H1 (cell line): ENCODE measurements around the gene PRKCZ. TPM values are rescaled to one million over a fixed set of nuclear protein-coding genes. Genes with fewer than 3 reads are reported as not detected.

Experiments used
- CTCF ChIA-PET: fragments of 300-600 bp; sonication (Branson Sonifier 250); formaldehyde crosslinking; loops from one replicate; lab custom pipeline; 2021; ENCODE audit not compliant: partially characterized antibody; lab: Charles Lee
- POLR2A ChIA-PET: fragments of 300-600 bp; sonication (Branson Sonifier 250); formaldehyde crosslinking; loops from one replicate; lab custom pipeline; 2021; ENCODE audit warnings: inconsistent platforms; ENCODE audit not compliant: partially characterized antibody; lab: Charles Lee
- DNase-seq, 2 experiments: peaks; one replicate each; pipeline versions ENCODE4 v3.0.0 to v3.0.0-alpha.2; 2010 to 2022; ENCODE audit warnings: low spot score in 2 of 2, low read depth in 1 of 2, mixed read lengths in 1 of 2
- FAIRE-seq: peaks from 2 replicates; lab custom pipeline; 2011; peaks lifted over from hg19 to GRCh38; lab: Jason Lieb, UNC
- H2AFZ ChIP-seq: 2 replicates; pipeline ENCODE4 v1.8.1; 2012; ENCODE audit warnings: low read length, inconsistent platforms
- H2AK5ac ChIP-seq: 2 replicates; pipeline ENCODE4 v1.6.1; 2013; ENCODE audit warnings: low read depth, low read length
- H2BK120ac ChIP-seq: replicated peaks from 2 replicates; pipeline ENCODE3; 2013; ENCODE audit warnings: low read depth, low read length, inconsistent platforms
- H2BK12ac ChIP-seq: 2 replicates; pipeline ENCODE4 v1.6.1; 2013; ENCODE audit warnings: low read depth, low read length
- H2BK15ac ChIP-seq: 2 replicates; pipeline ENCODE4 v1.6.1; 2013; ENCODE audit warnings: low read length
- H2BK20ac ChIP-seq: 2 replicates; pipeline ENCODE4 v1.6.1; 2013; ENCODE audit warnings: low read length
- H2BK5ac ChIP-seq: 2 replicates; pipeline ENCODE4 v1.6.1; 2013; ENCODE audit warnings: low read depth, low read length
- H3K14ac ChIP-seq: 2 replicates; pipeline ENCODE4 v1.6.1; 2013; ENCODE audit warnings: inconsistent platforms; ENCODE audit not compliant: insufficient read length
- H3K18ac ChIP-seq: 2 replicates; pipeline ENCODE4 v1.6.1; 2013; ENCODE audit warnings: low read length; ENCODE audit errors: extremely low read depth
- H3K23ac ChIP-seq: 2 replicates; pipeline ENCODE4 v1.6.1; 2013; ENCODE audit warnings: inconsistent platforms; ENCODE audit not compliant: insufficient read length
- H3K23me2 ChIP-seq: 2 replicates; pipeline ENCODE4 v1.6.1; 2013; ENCODE audit warnings: low read depth, low read length
- H3K27ac ChIP-seq: 2 replicates; pipeline ENCODE4 v1.6.1; 2011; ENCODE audit warnings: low read depth, low read length, inconsistent platforms
- H3K27me3 ChIP-seq, 4 experiments: replicated peaks in 1 of 4; 1 replicate in 1 of 4; 2 replicates in 3 of 4; pipeline versions ENCODE4 v1.6.1 to v1.8.1; 2011 to 2013; ENCODE audit warnings: low read length in 3 of 4, mild to moderate bottlenecking in 3 of 4, inconsistent platforms in 2 of 4, mixed read lengths in 2 of 4, moderate library complexity in 1 of 4; ENCODE audit not compliant: control insufficient read depth in 3 of 4, insufficient read depth in 3 of 4; ENCODE audit errors: extremely low read depth in 1 of 4
- H3K36me3 ChIP-seq, 4 experiments: 2 replicates each; pipeline versions ENCODE4 v1.6.1 to v1.8.1; 2011 to 2013; ENCODE audit warnings: mild to moderate bottlenecking in 4 of 4, low read length in 3 of 4, moderate library complexity in 2 of 4, control low read depth in 1 of 4, inconsistent platforms in 1 of 4; ENCODE audit not compliant: insufficient read depth in 4 of 4, control insufficient read depth in 2 of 4
- H3K4ac ChIP-seq: replicated peaks from 2 replicates; pipeline ENCODE3; 2013; ENCODE audit warnings: low read length, low read depth, mixed read lengths, inconsistent platforms; ENCODE audit not compliant: insufficient read length
- H3K4me1 ChIP-seq, 4 experiments: replicated peaks in 1 of 4; 1 replicate in 1 of 4; 2 replicates in 3 of 4; pipeline versions ENCODE4 v1.6.1 to v1.8.1; 2011 to 2013; ENCODE audit warnings: low read length in 3 of 4, inconsistent platforms in 2 of 4, mixed read lengths in 1 of 4; ENCODE audit not compliant: insufficient read depth in 4 of 4, control insufficient read depth in 3 of 4
- H3K4me2 ChIP-seq, 2 experiments: 2 replicates each; pipeline versions ENCODE4 v1.6.1 to v1.8.1; 2011 to 2013; ENCODE audit warnings: low read depth in 2 of 2, low read length in 2 of 2, control low read depth in 1 of 2, inconsistent platforms in 1 of 2, mild to moderate bottlenecking in 1 of 2; ENCODE audit not compliant: insufficient read depth in 1 of 2
- H3K4me3 ChIP-seq, 4 experiments: fragments of 200-600, 300-600 bp in 1 of 4; sonication (generic), shearing (Covaris generic), sonication (Bioruptor Twin) in 1 of 4; 2 replicates each; pipeline versions ENCODE4 v1.5.1 to v1.8.1; 2011 to 2016; ENCODE audit warnings: low read length in 4 of 4, low read depth in 3 of 4, control low read depth in 2 of 4, inconsistent platforms in 2 of 4, mild to moderate bottlenecking in 2 of 4, mixed read lengths in 1 of 4, moderate library complexity in 1 of 4; ENCODE audit not compliant: insufficient read depth in 2 of 4; ENCODE audit errors: extremely low read depth in 1 of 4
- H3K56ac ChIP-seq: replicated peaks from 2 replicates; pipeline ENCODE3; 2013; ENCODE audit warnings: low read depth, mild to moderate bottlenecking, mixed read lengths, low read length, inconsistent platforms; ENCODE audit not compliant: insufficient read length
- H3K79me1 ChIP-seq: 2 replicates; pipeline ENCODE4 v1.6.1; 2013; ENCODE audit warnings: low read depth, low read length, control low read depth
- H3K79me2 ChIP-seq, 2 experiments: 2 replicates each; pipeline versions ENCODE4 v1.6.1 to v1.8.1; 2012 to 2013; ENCODE audit warnings: low read length in 2 of 2, mild to moderate bottlenecking in 2 of 2, inconsistent platforms in 1 of 2; ENCODE audit not compliant: insufficient read depth in 2 of 2, control insufficient read depth in 1 of 2
- H3K9ac ChIP-seq, 4 experiments: replicated peaks in 1 of 4; 1 replicate in 1 of 4; 2 replicates in 3 of 4; pipeline versions ENCODE4 v1.6.1 to v1.8.1; 2011 to 2013; ENCODE audit warnings: low read depth in 3 of 4, low read length in 3 of 4, control low read depth in 2 of 4, mild to moderate bottlenecking in 2 of 4, moderate library complexity in 2 of 4, inconsistent platforms in 1 of 4; ENCODE audit errors: extremely low read depth in 1 of 4
- H3K9me3 ChIP-seq, 2 experiments: 2 replicates each; pipeline versions ENCODE4 v1.6.1 to v1.8.1; 2012 to 2013; ENCODE audit warnings: mild to moderate bottlenecking in 2 of 2, moderate library complexity in 2 of 2, control low read depth in 1 of 2, inconsistent platforms in 1 of 2, low read depth in 1 of 2, low read length in 1 of 2, mixed read lengths in 1 of 2; ENCODE audit not compliant: insufficient read depth in 2 of 2
- H4K20me1 ChIP-seq, 2 experiments: replicated peaks in 1 of 2; 2 replicates each; pipeline versions ENCODE3 to v1.8.1; 2011 to 2013; ENCODE audit warnings: inconsistent platforms in 2 of 2, low read length in 2 of 2, mild to moderate bottlenecking in 1 of 2; ENCODE audit not compliant: insufficient read depth in 2 of 2, control insufficient read depth in 1 of 2
- H4K5ac ChIP-seq: 2 replicates; pipeline ENCODE4 v1.6.1; 2013; ENCODE audit warnings: low read length, low read depth, mixed read lengths, inconsistent platforms; ENCODE audit not compliant: insufficient read length
- H4K8ac ChIP-seq: 2 replicates; pipeline ENCODE4 v1.8.0; 2013; ENCODE audit warnings: mild to moderate bottlenecking, moderate library complexity, low read length, inconsistent platforms; ENCODE audit not compliant: insufficient read depth; ENCODE audit errors: extremely low read depth
- H4K91ac ChIP-seq: replicated peaks from 2 replicates; pipeline ENCODE3; 2013; ENCODE audit warnings: low read length, mixed read lengths, inconsistent platforms; ENCODE audit not compliant: insufficient read length
- CBX5 ChIP-seq: fragments of 300-800, 300-1000 bp; sonication (generic); IDR thresholded peaks from 2 replicates; pipeline ENCODE4 v1.7.1; 2016; ENCODE audit warnings: antibody characterized with exemption, low read length, low read depth
- EGR1 ChIP-seq: IDR thresholded peaks from 2 replicates; pipeline ENCODE4 v1.6.1; 2011; ENCODE audit warnings: low read depth, low read length, borderline replicate concordance
- KDM4A ChIP-seq: IDR thresholded peaks from one replicate; pipeline ENCODE4 v1.7.1; 2012; ENCODE audit warnings: low read depth, mild to moderate bottlenecking, moderate library complexity, low read length, inconsistent platforms; ENCODE audit not compliant: severe bottlenecking
- NRF1 ChIP-seq: IDR thresholded peaks from 2 replicates; pipeline ENCODE4 v1.6.1; 2011; ENCODE audit warnings: mild to moderate bottlenecking, low read depth, low read length, improper control_type of control experiment
- RNF2 ChIP-seq: fragments of 200-900, 300-1000 bp; sonication (generic); IDR thresholded peaks from 2 replicates; pipeline ENCODE4 v1.7.1; 2016; ENCODE audit warnings: borderline replicate concordance, low read depth, mild to moderate bottlenecking, antibody characterized with exemption, low read length; ENCODE audit not compliant: poor library complexity, severe bottlenecking; ENCODE audit errors: missing control alignments
- SIRT6 ChIP-seq: IDR thresholded peaks from one replicate; pipeline ENCODE4 v1.7.1; 2012; ENCODE audit warnings: low read length, inconsistent platforms
- ZNF274 ChIP-seq: IDR thresholded peaks from 2 replicates; pipeline ENCODE4 v1.7.0; 2012; ENCODE audit warnings: low read length, borderline replicate concordance; ENCODE audit errors: extremely low read depth
- WGBS, 2 experiments: shearing (Covaris generic) in 1 of 2; methylation state at CpG; one replicate each; pipeline versions ENCODE4 v1.1.6 to v1.1.7; 2013 to 2015; ENCODE audit warnings: low lambda C conversion rate in 2 of 2, mixed read lengths in 2 of 2, inconsistent platforms in 1 of 2, low coverage in 1 of 2, missing lambda C conversion rate in 1 of 2; ENCODE audit not compliant: insufficient replicate concordance in 2 of 2, insufficient coverage in 1 of 2, insufficient read length in 1 of 2; ENCODE audit errors: extremely low coverage in 1 of 2, missing lambda C conversion rate in 1 of 2; 5-methylcytosine and 5-hydroxymethylcytosine counted together
- polyA plus RNA-seq, 7 experiments: library from polyadenylated mRNA; depleted of rRNA in 3 of 7; stranded (reverse) in 5 of 7; unstranded in 2 of 7; fragments of >200 nt in 5 of 7; fragments of 200-250 nt in 2 of 7; gene quantifications; 1 replicate in 5 of 7; 2 replicates in 1 of 7; 4 replicates in 1 of 7; pipeline versions ENCODE4 v1.2.1 to v1.2.3, GENCODE V29; 2011 to 2013; ENCODE audit warnings: missing spikeins in 2 of 7, mixed read lengths in 2 of 7
- total RNA-seq: library from RNA; stranded (reverse); fragmentation: NEBNext Ultra II Directional; extraction: Animal tissue kit (Norgen Biotek cat#: 25700); gene quantifications from 2 replicates; pipeline ENCODE4 v1.2.1, GENCODE V29; 2021

Gene PRKCZ
- total and polyA plus RNA-seq, 2 of the 8 experiments (the other 6 are each of a cell fraction or from before 2014, with no cell fraction given): 37.4 to 45.1 TPM

DNA sequence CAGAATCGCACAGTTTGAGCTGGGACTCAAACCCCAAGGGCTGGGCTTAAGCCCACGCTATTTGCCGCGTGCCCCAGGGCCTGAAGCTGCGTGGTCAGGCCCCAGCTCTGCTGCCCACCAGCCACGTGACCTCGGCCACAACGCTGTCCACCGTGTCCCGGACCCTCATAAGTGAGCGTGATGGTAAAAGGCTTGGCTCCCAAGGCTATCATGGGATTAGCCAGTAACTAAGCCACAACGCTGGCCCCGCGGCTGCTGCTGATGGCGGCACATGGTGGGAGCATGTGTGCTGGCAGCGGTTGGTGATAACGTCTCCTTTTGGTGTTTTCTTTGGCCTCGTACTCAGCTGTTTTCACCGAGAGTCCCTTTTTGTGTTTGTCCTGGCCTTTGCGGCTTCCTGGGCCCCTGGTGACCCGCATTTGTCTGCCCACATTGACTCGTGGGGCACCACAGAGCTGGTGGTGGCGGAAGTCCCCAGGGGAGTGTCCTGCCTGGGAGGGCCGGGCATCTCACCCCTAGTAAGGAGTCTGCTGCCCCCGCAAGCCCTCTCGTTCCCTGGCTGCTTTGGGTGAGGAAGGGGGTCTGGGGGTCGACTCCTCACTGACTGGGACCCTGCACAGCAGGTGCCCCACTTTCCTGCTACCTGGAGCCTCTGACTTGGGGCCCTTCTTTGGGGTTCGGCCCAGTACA lies 29.3 kb downstream of the PRKCZ start:
- Histone ChIP-seq H3K4ac (no peak overlapping the region), H3K27ac (no peak overlapping the region), H2BK20ac (no peak overlapping the region), H2AFZ (no peak overlapping the region), H3K14ac (no peak overlapping the region), H3K9ac (no peak overlapping the region), H3K4me2 (no peak overlapping the region), H3K79me2 (peaks cover 0 to 17% of the 10 kb centered on the region in 2 experiments; a peak in 1 of 4 replicates), H4K8ac (no peak overlapping the region), H3K18ac (no peak overlapping the region), H2BK120ac (no peak overlapping the region), H3K9me3 (peaks cover 9 to 17% of the 10 kb centered on the region in 2 experiments), H3K27me3 (no peaks in the 10 kb centered on the region), H4K91ac (no peak overlapping the region), H3K23ac (no peak overlapping the region), H3K4me3 (no peak overlapping the region), H4K5ac (no peak overlapping the region), H2BK15ac (no peak overlapping the region), H4K20me1 (peaks cover 0 to 2% of the 10 kb centered on the region in 2 experiments), H2BK5ac (no peak overlapping the region), H3K36me3 (peaks cover 0 to 2% (median 0%) of the 10 kb centered on the region in 4 experiments; a peak in 1 of 8 replicates), H2AK5ac (no peak overlapping the region), H3K56ac (no peak overlapping the region), H3K4me1 (no peaks in the 10 kb centered on the region; a peak in 1 of 7 replicates), H2BK12ac (no peak overlapping the region), H3K23me2 (no peaks in the 10 kb centered on the region), H3K79me1 (peaks cover 9% of the 10 kb centered on the region)
- CTCF ChIA-PET: interaction anchor here (1.4 kb wide), 1 partner anchor 9 kb away, joined by 4 read pairs; no protein-coding TSS in a partner anchor
- POLR2A ChIA-PET: no interaction called here
- DNase-seq (no peak), FAIRE-seq (no peak)
- 95% methylated on average over 27 of the region's 28 CpGs; no CpG with 5 or more reads in 1 of the 2 experiments for WGBS, 2 experiments
- TF ChIP-seq EGR1 (no peak), CBX5 (no peak), SIRT6 (no peak), KDM4A (no peak), ZNF274 (no peak), RNF2 (no peak), NRF1 (no peak)
